Femur (tissue), 1 donor: ENCODE results near the gene HSBP1L1.

Experiments used
- DNase-seq: peaks from one replicate; pipeline ENCODE4 v3.0.0-alpha.2; 2017

The HSBP1L1 gene

GRCh38 chr18:79964330-79965118 is at the start of gene HSBP1L1:
Gene HSBP1L1, plus strand, starts transcription at chr18:79964643. Its CDS starts 93 bp downstream, at chr18:79964736.
- no peak for DNase-seq

GRCh38 chr18:79915161-79916127 is 49.0 kb upstream of the HSBP1L1 start:
- no peak for DNase-seq

GRCh38 chr18:79916128-79916494 is 48.3 kb upstream of the HSBP1L1 start:
- no peak for DNase-seq

- no peak for DNase-seq
These were observed 47.8 kb upstream of the HSBP1L1 start for GRCh38 chr18:79916546-79917168.

DNA sequence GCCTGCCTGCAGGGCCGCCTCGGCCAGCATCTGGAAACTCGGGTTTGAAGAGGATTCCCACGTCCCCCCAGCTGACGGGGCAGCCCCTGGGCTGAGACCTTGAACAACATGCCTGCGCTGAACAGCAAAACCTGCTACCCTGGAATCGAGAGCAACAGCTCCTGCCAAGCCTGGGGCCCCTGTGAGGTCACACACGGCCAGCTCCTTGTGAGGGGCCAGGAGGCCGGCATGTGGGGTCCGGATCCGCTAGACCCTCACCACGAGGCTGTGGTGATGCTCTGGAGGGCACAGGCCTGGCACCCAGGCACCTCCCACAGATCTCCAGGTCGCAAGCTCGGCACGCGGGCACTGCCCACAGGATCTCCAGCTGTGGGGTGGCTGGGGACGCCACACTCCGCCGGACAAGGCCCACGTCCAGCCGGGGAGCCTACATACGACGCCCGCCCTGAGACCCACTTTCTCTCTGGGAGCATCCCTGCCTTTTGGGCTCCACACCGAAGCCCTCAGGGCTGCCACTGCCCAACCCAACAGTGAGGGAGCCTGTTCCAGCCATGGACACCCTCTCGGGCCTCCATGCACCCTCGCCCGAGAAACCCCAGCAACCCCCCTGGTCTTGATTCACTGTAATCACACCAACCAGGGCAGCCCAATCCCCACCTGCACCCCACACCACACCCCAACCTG is 47.1 kb upstream of the HSBP1L1 start:
- no peak for DNase-seq

GRCh38 chr18:79917853-79918614 is 46.4 kb upstream of the HSBP1L1 start:
- DNase-seq: no peak

DNA sequence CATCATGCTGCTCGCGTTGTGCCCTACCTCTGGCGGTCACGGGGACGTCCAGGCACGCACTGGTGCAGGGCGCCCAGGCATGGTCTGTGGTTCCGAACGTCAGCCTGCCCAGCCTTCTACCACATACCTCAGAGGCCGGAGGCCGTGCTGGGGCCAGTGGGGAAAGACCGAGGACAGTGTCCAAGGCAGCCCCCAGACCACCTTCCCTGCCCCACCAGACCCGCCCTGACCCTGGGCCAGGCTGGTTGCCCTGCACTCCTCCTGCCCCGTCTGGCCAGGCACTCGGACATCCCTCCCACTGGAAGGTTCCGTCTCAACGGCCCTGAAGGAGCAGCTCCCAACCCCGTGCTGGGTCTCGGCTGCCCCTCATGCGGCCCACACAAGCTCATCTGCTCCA is 45.8 kb upstream of the HSBP1L1 start:
- DNase-seq: no peak

DNA sequence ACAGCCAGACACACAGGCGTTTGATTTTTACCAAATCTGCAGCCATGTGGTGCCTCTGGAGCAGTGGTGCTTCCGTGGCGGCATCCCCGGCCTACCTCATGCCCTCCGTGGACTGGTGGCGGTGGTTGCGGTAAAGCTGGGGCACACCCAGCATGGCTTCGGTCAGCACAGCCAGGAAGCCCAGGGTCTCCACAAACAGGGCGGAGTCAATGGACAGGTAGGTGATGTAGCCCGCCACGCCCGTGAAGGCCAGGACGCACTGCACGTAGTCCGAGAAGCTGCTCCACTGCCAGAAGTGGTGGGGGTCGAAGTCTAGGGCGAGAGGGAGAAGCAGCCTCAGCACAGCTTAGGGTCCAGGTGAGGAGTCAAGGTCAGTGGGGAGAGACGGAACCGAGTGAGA is 45.4 kb upstream of the HSBP1L1 start:
- DNase-seq: no peak

- no peak for DNase-seq
These were observed 42.2 kb upstream of the HSBP1L1 start for GRCh38 chr18:79921984-79922965.

GRCh38 chr18:79922971-79923411 is 41.5 kb upstream of the HSBP1L1 start:
- DNase-seq: no peak

GRCh38 chr18:79923896-79924585 is 40.4 kb upstream of the HSBP1L1 start:
- DNase-seq: no peak

- DNase-seq: peak; percentile 68
These were observed 39.4 kb upstream of the HSBP1L1 start for GRCh38 chr18:79924814-79925731.

GRCh38 chr18:79926306-79926705 is 38.1 kb upstream of the HSBP1L1 start:
- no peak for DNase-seq

DNA sequence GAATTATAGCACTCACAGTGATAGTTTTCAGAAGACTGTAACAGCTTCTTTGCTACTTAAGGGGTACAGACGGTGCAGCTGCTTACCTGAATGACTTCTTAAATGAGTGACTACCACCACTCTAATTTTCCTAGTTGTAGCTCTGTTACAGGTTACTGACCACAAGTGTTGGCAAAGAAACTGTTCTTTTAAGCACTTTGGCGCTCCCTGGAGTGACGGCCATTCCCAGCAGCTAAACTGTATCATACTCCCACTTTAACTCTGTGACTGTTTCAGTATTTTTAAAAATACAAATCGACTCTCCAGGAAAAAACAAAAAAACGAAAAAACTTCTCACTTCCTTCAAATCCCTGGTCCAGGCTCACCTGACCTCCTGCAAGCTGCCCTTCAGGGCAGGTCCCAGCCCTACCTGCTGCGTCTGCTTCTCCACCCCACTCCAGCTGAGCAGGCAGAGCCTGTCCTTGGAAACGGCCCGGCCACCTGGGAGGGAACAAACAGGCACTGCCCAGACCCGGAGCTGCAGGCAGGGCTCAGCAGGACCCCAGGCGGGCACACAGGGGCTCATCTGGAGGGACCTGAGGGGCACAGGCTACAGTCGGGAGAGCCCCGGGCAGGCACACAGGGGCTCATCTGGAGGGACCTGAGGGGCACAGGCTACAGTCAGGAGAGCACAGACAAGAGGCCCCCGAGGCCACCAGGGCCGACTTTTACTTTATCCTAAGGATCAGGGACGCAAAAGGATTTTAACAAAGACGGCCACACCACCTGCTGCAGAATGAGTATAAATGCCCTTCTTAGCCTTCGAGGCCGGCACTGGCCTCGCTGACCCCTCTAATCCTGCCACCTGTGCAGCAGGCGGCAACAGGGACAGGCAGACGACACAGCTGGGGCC is 37.5 kb upstream of the HSBP1L1 start:
- no peak for DNase-seq

DNA sequence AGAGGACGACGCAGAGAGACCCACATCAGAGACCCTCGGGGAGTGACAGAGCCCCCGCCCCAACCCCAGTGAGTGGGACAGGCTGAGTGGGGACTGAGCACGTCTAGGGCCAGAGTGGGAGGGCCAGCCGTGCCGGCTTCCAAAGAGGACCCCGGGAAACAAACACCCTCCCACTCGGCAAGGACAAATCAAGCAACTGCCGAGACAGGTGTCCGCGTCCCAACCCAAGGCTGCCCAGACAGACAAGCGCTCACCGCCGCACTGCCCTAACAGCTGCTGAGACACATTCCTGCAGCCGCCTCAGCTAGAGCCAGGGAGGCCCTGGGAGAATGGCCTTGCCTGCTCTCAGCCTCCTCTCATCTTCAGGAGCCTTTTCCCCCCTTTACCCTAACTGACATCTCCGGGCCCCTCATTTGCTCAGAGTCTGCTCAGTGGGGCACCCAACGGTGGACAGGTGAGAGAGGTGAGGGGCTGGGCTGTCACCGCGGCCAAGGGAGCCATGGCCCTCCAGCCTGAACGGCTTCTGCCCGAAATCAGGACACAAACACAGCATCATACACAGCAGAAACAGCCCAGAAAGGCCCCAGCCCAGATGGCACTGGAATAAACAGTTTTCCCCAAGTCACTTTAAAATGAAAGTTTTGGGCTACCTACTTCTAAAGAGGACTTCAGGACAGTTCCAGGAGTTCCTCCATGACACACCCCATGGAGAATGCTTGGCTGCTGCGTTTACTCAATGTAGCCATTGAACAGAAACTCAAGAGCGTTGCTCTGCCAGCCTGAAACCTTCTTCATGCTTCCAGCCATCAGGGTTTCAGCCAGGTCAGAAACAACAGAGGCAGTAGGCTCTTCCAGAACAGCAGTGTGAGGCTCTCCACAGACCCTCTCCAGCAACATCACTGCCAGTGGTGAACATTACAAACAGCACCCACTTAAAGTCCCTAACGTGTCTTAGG is 36.6 kb upstream of the HSBP1L1 start:
- DNase-seq: peak; percentile 62

GRCh38 chr18:79928563-79928960 is 35.9 kb upstream of the HSBP1L1 start:
- DNase-seq: no peak
